Astrocyte (in vitro differentiated cells and primary cell): ENCODE data around the gene DNER. TPM values are rescaled to one million over a fixed set of nuclear protein-coding genes. Genes with fewer than 3 reads are reported as not detected.

Experiments used
- DNase-seq: peaks from one replicate; pipeline ENCODE4 v3.0.0-alpha.2; 2010; ENCODE audit warnings: low read depth
- FAIRE-seq: peaks from 2 replicates; lab custom pipeline; 2011; peaks lifted over from hg19 to GRCh38; lab: Jason Lieb, UNC
- H2AFZ ChIP-seq: 2 replicates; pipeline ENCODE4 v1.6.0; 2012; ENCODE audit warnings: low read depth, low read length, inconsistent platforms
- H3K27ac ChIP-seq: 2 replicates; pipeline ENCODE4 v1.5.1; 2011; ENCODE audit warnings: low read depth, low read length, inconsistent platforms
- H3K27me3 ChIP-seq: 2 replicates; pipeline ENCODE4 v1.6.0; 2011; ENCODE audit warnings: low read length, inconsistent platforms; ENCODE audit not compliant: insufficient read depth
- H3K36me3 ChIP-seq: 2 replicates; pipeline ENCODE4 v1.5.1; 2011; ENCODE audit warnings: low read length, inconsistent platforms; ENCODE audit not compliant: insufficient read depth
- H3K4me1 ChIP-seq: 2 replicates; pipeline ENCODE4 v1.5.1; 2011; ENCODE audit warnings: low read length, inconsistent platforms; ENCODE audit not compliant: insufficient read depth
- H3K4me2 ChIP-seq: 2 replicates; pipeline ENCODE4 v1.6.0; 2012; ENCODE audit warnings: low read length, inconsistent platforms
- H3K4me3 ChIP-seq: 2 replicates; pipeline ENCODE4 v1.5.1; 2011; ENCODE audit warnings: low read depth, mild to moderate bottlenecking, low read length, inconsistent platforms; ENCODE audit not compliant: insufficient read depth
- H3K79me2 ChIP-seq: 2 replicates; pipeline ENCODE4 v1.6.0; 2012; ENCODE audit warnings: mild to moderate bottlenecking, low read length, inconsistent platforms; ENCODE audit not compliant: insufficient read depth
- H3K9ac ChIP-seq: 2 replicates; pipeline ENCODE4 v1.6.0; 2012; ENCODE audit warnings: mild to moderate bottlenecking, low read length, inconsistent platforms
- H3K9me3 ChIP-seq: 2 replicates; pipeline ENCODE4 v1.5.1; 2012; ENCODE audit warnings: low read depth, mild to moderate bottlenecking, low read length, inconsistent platforms; ENCODE audit not compliant: insufficient read depth
- H4K20me1 ChIP-seq: 2 replicates; pipeline ENCODE4 v1.6.0; 2012; ENCODE audit warnings: low read length, inconsistent platforms; ENCODE audit not compliant: insufficient read depth
- H3K27ac Mint-ChIP-seq: one replicate; pipeline ENCODE4 v1.8.0; 2021; ENCODE audit warnings: mild to moderate bottlenecking, mixed read lengths; ENCODE audit not compliant: unreplicated experiment
- H3K27me3 Mint-ChIP-seq: one replicate; pipeline ENCODE4 v1.8.0; 2021; ENCODE audit warnings: low read depth, mixed read lengths; ENCODE audit not compliant: unreplicated experiment
- H3K36me3 Mint-ChIP-seq: one replicate; pipeline ENCODE4 v1.8.0; 2021; ENCODE audit warnings: low read depth, mixed read lengths; ENCODE audit not compliant: unreplicated experiment
- H3K4me1 Mint-ChIP-seq: one replicate; pipeline ENCODE4 v1.8.0; 2021; ENCODE audit warnings: low read depth, mixed read lengths; ENCODE audit not compliant: unreplicated experiment
- H3K4me3 Mint-ChIP-seq: one replicate; pipeline ENCODE4 v1.8.0; 2021; ENCODE audit warnings: mild to moderate bottlenecking, moderate library complexity, mixed read lengths; ENCODE audit not compliant: unreplicated experiment
- H3K9me3 Mint-ChIP-seq: one replicate; pipeline ENCODE4 v1.8.0; 2021; ENCODE audit warnings: mild to moderate bottlenecking, mixed read lengths; ENCODE audit not compliant: unreplicated experiment
- CTCF ChIP-seq: IDR thresholded peaks from 2 replicates; pipeline ENCODE4 v1.5.1; 2011; ENCODE audit warnings: low read depth, mild to moderate bottlenecking, inconsistent platforms, low read length, moderate library complexity; ENCODE audit not compliant: insufficient read depth
- EZH2 ChIP-seq: IDR thresholded peaks from 2 replicates; pipeline ENCODE4 v1.6.1; 2012; ENCODE audit warnings: mild to moderate bottlenecking, low read length, inconsistent platforms; ENCODE audit not compliant: insufficient read depth
- total RNA-seq: library from RNA; stranded (reverse); gene quantifications from 2 replicates; pipeline ENCODE4 v1.2.1, GENCODE V29; 2021

The DNER gene
- total RNA-seq, 1 donor from 2014 or later, result 1.0 TPM

GRCh38 chr2:229363185-229363814, 351.1 kb downstream of the DNER start:
- H3K27me3 ChIP-seq, result no peaks in the 10 kb centered on the region
- no peak overlapping the region for H3K27ac Mint-ChIP-seq
- no peaks in the 10 kb centered on the region for H3K36me3 Mint-ChIP-seq
- H3K9me3 ChIP-seq, result no peaks in the 10 kb centered on the region
- H3K4me3 Mint-ChIP-seq, result no peak overlapping the region
- FAIRE-seq (no peak), DNase-seq (peak; percentile 50)
- H3K27ac ChIP-seq, result no peak overlapping the region
- peak overlapping the region; percentile 19 for H3K4me2 ChIP-seq
- no peaks in the 10 kb centered on the region for H3K36me3 ChIP-seq
- no peak overlapping the region for H3K4me3 ChIP-seq
- no peaks in the 10 kb centered on the region for H3K4me1 Mint-ChIP-seq
- H3K27me3 Mint-ChIP-seq, result peaks cover 2% of the 10 kb centered on the region
- peaks cover 8% of the 10 kb centered on the region for H3K9me3 Mint-ChIP-seq
- H3K4me1 ChIP-seq, result peaks cover 3% of the 10 kb centered on the region
- TF ChIP-seq EZH2, result no peak
- no peak for TF ChIP-seq CTCF
- H3K9ac ChIP-seq, result no peak overlapping the region
- H4K20me1 ChIP-seq, result no peaks in the 10 kb centered on the region
- no peaks in the 10 kb centered on the region for H3K79me2 ChIP-seq
- peak overlapping the region; percentile 37 for H2AFZ ChIP-seq

- Histone ChIP-seq H4K20me1 (no peaks in the 10 kb centered on the region), H3K4me3 (no peak overlapping the region), H3K27me3 (no peaks in the 10 kb centered on the region), H3K79me2 (no peaks in the 10 kb centered on the region), H3K9me3 (no peaks in the 10 kb centered on the region), H3K4me1 (no peaks in the 10 kb centered on the region), H3K9ac (no peak overlapping the region), H2AFZ (no peak overlapping the region), H3K27ac (no peak overlapping the region), H3K36me3 (no peaks in the 10 kb centered on the region), H3K4me2 (no peak overlapping the region)
- no peak for FAIRE-seq
- no peaks in the 10 kb centered on the region for H3K36me3 Mint-ChIP-seq
- H3K27ac Mint-ChIP-seq, result no peak overlapping the region
- TF ChIP-seq CTCF (no peak), EZH2 (no peak)
- no peak overlapping the region for H3K4me3 Mint-ChIP-seq
- no peak for DNase-seq
- H3K9me3 Mint-ChIP-seq, result no peaks in the 10 kb centered on the region
- H3K27me3 Mint-ChIP-seq, result no peaks in the 10 kb centered on the region
- H3K4me1 Mint-ChIP-seq, result peaks cover 2% of the 10 kb centered on the region
Observed at GRCh38 chr2:229350883-229351282, 363.5 kb downstream of the DNER start.

DNA sequence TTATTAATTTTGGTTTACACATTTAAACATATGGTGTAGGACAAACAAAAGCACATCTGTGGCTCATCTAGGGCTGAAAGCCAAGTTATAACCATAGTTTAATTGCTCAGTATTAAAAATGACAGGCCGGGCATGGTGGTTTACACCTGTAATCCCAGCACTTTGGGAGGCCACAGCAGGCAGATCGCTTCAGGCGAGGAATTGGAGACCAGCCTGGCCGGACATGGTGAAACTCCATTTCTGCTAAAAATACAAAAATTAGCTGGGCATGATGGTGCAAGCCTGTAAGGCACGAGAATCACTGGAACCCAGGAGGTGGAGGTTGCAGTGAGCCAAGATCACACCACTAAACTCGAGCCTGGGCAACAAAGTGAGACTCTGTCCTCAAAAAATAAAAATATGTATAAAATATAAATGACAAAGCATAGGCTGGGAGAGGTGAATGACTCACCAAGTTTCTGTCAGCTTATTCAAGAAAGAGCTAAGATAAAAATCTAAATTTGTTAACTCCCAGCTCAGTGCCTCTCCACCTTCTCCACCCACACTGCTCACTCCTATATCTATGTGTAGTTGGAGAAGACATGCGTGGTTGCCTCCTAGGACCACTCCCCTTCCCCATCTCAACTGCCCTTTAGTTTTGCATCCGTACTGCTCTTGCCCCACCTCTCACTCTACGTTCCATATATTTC, 364.1 kb downstream of the DNER start:
- TF ChIP-seq CTCF (no peak), EZH2 (no peak)
- Histone ChIP-seq H3K4me1 (no peaks in the 10 kb centered on the region), H3K79me2 (no peaks in the 10 kb centered on the region), H4K20me1 (no peaks in the 10 kb centered on the region), H3K27ac (no peak overlapping the region), H3K4me3 (no peak overlapping the region), H3K4me2 (no peak overlapping the region), H3K9ac (no peak overlapping the region), H3K9me3 (no peaks in the 10 kb centered on the region), H2AFZ (no peak overlapping the region), H3K27me3 (no peaks in the 10 kb centered on the region), H3K36me3 (no peaks in the 10 kb centered on the region)
- Mint-ChIP-seq H3K9me3 (no peaks in the 10 kb centered on the region), H3K27me3 (no peaks in the 10 kb centered on the region), H3K4me1 (peaks cover 2% of the 10 kb centered on the region), H3K36me3 (no peaks in the 10 kb centered on the region), H3K27ac (no peak overlapping the region), H3K4me3 (no peak overlapping the region)
- no peak for DNase-seq
- no peak for FAIRE-seq
